K562 (cell line): ENCODE measurements around the gene RAG2. TPM values are rescaled to one million over a fixed set of nuclear protein-coding genes. Genes with fewer than 3 reads are reported as not detected.

Experiments
- DLX4 ChIP-seq: fragments of 250-450 bp; sonication (Bioruptor Pico); IDR thresholded peaks from 2 replicates; pipeline ENCODE4 v1.6.1; 2021; ENCODE audit warnings: mild to moderate bottlenecking
- GABPB2 ChIP-seq: fragments of 250-450 bp; sonication (Bioruptor Pico); conservative IDR thresholded peaks from 2 replicates; pipeline ENCODE4 v1.5.1; 2021; ENCODE audit warnings: mild to moderate bottlenecking
- IRF9 ChIP-seq: fragments of 450-650 bp; IDR thresholded peaks from 2 replicates; pipeline ENCODE4 v1.6.1; 2016; ENCODE audit warnings: missing biosample characterization, missing genetic modification characterization
- KLF10 ChIP-seq: fragments of 250-450 bp; sonication (Bioruptor Pico); IDR thresholded peaks from 2 replicates; pipeline ENCODE4 v1.6.1; 2021; ENCODE audit warnings: matching md5 sums
- MLX ChIP-seq, 2 experiments: fragments of 450-650 bp in 1 of 2; sonication (generic) in 1 of 2; formaldehyde crosslinking; conservative IDR thresholded peaks; 2 replicates each; pipeline versions ENCODE4 v1.4.0 to v1.8.1; 2020 to 2022; ENCODE audit warnings: mild to moderate bottlenecking in 1 of 2, missing genetic modification reagents in 1 of 2
- MTA3 ChIP-seq: fragments of 450-650 bp; formaldehyde crosslinking; IDR thresholded peaks from 2 replicates; pipeline ENCODE4 v1.6.1; 2017; ENCODE audit warnings: mild to moderate bottlenecking, borderline replicate concordance
- NR0B1 ChIP-seq: fragments of 450-650 bp; IDR thresholded peaks from one replicate; pipeline ENCODE4 v1.6.1; 2018; ENCODE audit warnings: mild to moderate bottlenecking, moderate library complexity; ENCODE audit not compliant: partially characterized antibody
- PKNOX1 ChIP-seq: fragments of 450-650 bp; IDR thresholded peaks from 2 replicates; pipeline ENCODE4 v1.6.1; 2016
- PRDM10 ChIP-seq: fragments of 450-650 bp; IDR thresholded peaks from 2 replicates; pipeline ENCODE4 v1.6.1; 2018; ENCODE audit not compliant: partially characterized antibody
- RB1 ChIP-seq: fragments of 450-650 bp; IDR thresholded peaks from 2 replicates; pipeline ENCODE4 v1.6.1; 2017; ENCODE audit warnings: low read depth, mild to moderate bottlenecking
- TCF3 ChIP-seq: sonication (generic); formaldehyde crosslinking; IDR thresholded peaks from 2 replicates; pipeline ENCODE4 v1.4.0; 2020; ENCODE audit warnings: mild to moderate bottlenecking, missing genetic modification reagents
- ZFX ChIP-seq: sonication (generic); formaldehyde crosslinking; IDR thresholded peaks from 2 replicates; pipeline ENCODE4 v1.8.0; 2022; ENCODE audit warnings: mild to moderate bottlenecking, missing genetic modification reagents, moderate library complexity
- ZNF197 ChIP-seq: fragments of 200-800 bp; sonication (Bioruptor generic); IDR thresholded peaks from 2 replicates; pipeline ENCODE4 v1.6.1; 2016; ENCODE audit warnings: low read depth, missing genetic modification characterization, missing compliant biosample characterization
- ZNF639 ChIP-seq, 2 experiments: fragments of 200-800 bp in 1 of 2; sonication (Bioruptor generic) in 1 of 2; sonication (generic) in 1 of 2; formaldehyde crosslinking in 1 of 2; IDR thresholded peaks in 1 of 2; conservative IDR thresholded peaks in 1 of 2; 2 replicates each; pipeline versions ENCODE4 v1.5.0 to v1.6.1; 2016 to 2020; ENCODE audit warnings: missing compliant biosample characterization in 1 of 2, missing genetic modification characterization in 1 of 2, missing genetic modification reagents in 1 of 2
- polyA plus RNA-seq, 8 experiments: library from polyadenylated mRNA; depleted of rRNA in 4 of 8; stranded (reverse) in 5 of 8; unstranded in 3 of 8; fragments of >200 nt; fragmentation: Nextera tagmentation in 2 of 8; fragmentation: Illumina TruSeq in 1 of 8; extraction: Ambion mirVana in 2 of 8; extraction: Trizol in 1 of 8; gene quantifications; 2 replicates each; pipeline versions ENCODE4 v1.2.1 to v1.2.3, GENCODE V29; 2011 to 2014; ENCODE audit warnings: inconsistent platforms in 1 of 8, missing spikeins in 1 of 8
- total RNA-seq, 7 experiments: library from RNA; depleted of rRNA in 6 of 7; stranded (reverse); fragments of >200 nt in 6 of 7; fragmentation: Illumina TruSeq in 2 of 7; extraction: Trizol in 2 of 7; gene quantifications; 2 replicates each; pipeline versions ENCODE4 v1.2.1 to v1.2.3, GENCODE V29; 2011 to 2021; ENCODE audit warnings: low replicate concordance in 1 of 7

RAG2 gene
- total and polyA plus RNA-seq, 9 of the 15 experiments (the other 6 are each of a cell fraction or from before 2014, with no cell fraction given), result 0.06 to 2.7 (median 0.26) TPM; not detected in 3

- peak; percentile 42 for TF ChIP-seq PKNOX1
- peak in 1 of 2 experiments; percentile 61; a peak in 1 of 4 replicates for TF ChIP-seq ZNF639 (CRISPR knock-in tag; conservative IDR thresholded peaks at IDR 0.05 in 1 of 2, IDR thresholded peaks at IDR 0.05 in 1 of 2)
- TF ChIP-seq MTA3, result no peak
- no peak for TF ChIP-seq NR0B1
- no peak for TF ChIP-seq TCF3
- no peak for TF ChIP-seq GABPB2 (CRISPR knock-in tag)
- TF ChIP-seq ZFX (CRISPR knock-in tag), result no peak
- no peak for TF ChIP-seq MLX (CRISPR knock-in tag; conservative IDR thresholded peaks at IDR 0.05)
- 0 out of 2 replicates have a peak, but pooled peaks have one; percentile 59 for TF ChIP-seq ZNF197 (CRISPR knock-in tag)
- TF ChIP-seq DLX4 (CRISPR knock-in tag), result no peak
- no peak for TF ChIP-seq KLF10 (CRISPR knock-in tag)
- TF ChIP-seq RB1, result no peak
- TF ChIP-seq IRF9 (tag), result no peak
- no peak for TF ChIP-seq PRDM10
Observed at GRCh38 chr11:36558571-36559413, 39.2 kb downstream of the RAG2 start (continued).
